ENCODE data around the gene ABHD12.

The ABHD12 gene

DNA sequence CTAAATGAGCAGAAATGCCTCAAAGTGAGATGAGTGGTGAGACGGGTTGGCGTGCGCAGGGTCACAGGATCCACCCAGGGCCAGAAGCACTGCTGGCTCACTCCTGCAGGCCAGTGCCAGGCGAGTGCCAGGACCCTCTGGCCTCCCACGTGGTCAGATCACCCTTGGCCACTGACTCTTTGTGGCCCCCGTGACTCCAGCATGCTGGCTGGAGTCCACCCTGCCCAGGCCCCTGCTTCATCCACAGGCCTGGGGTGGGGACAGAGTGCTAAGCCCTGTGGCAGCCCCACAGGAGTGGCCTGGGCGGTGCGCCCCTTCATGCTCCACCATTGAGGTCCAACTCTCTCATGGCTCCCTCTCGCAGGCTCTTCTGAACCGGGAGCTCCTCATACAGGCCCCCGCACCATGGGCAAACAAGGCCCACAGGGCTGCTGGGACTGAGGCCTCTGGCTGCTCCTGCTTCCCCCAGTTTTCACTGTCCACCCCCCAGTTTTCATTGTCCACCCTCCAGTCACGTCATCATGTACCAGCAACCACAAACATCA is 61.6 kb downstream of the ABHD12 start:
- H3K4me1 ChIP-seq (ENCODE audit: insufficient read depth, low read length, severe bottlenecking): peaks cover 27% of the 10 kb centered on the region
- no peaks in the 10 kb centered on the region for H3F3A ChIP-seq (ENCODE audit: insufficient read depth, low read length)

DNA sequence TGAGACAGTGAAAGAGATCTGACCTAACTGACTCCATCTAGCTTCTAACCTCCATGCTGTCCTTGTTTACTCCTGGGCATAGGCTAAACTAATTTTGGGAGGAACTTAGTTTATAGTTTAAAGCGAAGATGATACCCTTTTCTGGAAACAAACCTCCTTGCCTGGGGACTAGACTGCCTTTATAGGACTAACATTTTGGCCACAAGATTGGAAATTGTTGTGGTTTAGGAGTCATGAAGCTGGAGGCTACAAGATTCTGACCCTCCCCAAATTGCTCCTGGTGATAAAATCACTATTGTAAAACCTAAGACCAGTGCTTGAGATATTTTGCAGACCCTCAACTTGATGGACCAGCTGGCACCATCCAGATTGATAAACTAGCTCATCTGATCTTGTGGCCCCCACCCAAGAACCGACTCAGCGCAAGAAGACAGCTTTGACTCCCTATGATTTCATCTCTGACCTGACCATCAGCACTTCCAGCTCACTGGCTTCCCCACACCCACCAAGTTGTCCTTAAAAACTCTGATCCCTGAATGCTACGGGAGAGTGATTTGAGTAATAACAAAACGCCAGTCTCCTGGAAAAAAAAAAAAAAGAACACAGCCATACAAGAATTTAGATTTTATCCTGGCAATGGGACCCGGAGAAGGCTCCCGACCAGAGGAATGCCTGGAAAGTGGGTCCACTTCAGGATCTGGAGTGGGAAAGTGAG is 63.0 kb downstream of the ABHD12 start:
- H3F3A ChIP-seq (ENCODE audit: insufficient read depth, low read length): no peaks in the 10 kb centered on the region
- H3K4me3 ChIP-seq (ENCODE audit: low read depth, low read length, poor library complexity, severe bottlenecking): no peak overlapping the region
- no peaks in the 10 kb centered on the region for H3K9me2 ChIP-seq (ENCODE audit: low read depth, low read length)
- peaks cover 38% of the 10 kb centered on the region for H3K4me1 ChIP-seq (ENCODE audit: insufficient read depth, low read length, severe bottlenecking)
- H2AFZ ChIP-seq (ENCODE audit: low read length): no peak overlapping the region
- H3K9ac ChIP-seq (ENCODE audit: low read length): no peak overlapping the region
- TF ChIP-seq EZH2 (IDR thresholded peaks at IDR 0.05; ENCODE audit: borderline replicate concordance, low read length): no peak
- TF ChIP-seq, protein P1, sequence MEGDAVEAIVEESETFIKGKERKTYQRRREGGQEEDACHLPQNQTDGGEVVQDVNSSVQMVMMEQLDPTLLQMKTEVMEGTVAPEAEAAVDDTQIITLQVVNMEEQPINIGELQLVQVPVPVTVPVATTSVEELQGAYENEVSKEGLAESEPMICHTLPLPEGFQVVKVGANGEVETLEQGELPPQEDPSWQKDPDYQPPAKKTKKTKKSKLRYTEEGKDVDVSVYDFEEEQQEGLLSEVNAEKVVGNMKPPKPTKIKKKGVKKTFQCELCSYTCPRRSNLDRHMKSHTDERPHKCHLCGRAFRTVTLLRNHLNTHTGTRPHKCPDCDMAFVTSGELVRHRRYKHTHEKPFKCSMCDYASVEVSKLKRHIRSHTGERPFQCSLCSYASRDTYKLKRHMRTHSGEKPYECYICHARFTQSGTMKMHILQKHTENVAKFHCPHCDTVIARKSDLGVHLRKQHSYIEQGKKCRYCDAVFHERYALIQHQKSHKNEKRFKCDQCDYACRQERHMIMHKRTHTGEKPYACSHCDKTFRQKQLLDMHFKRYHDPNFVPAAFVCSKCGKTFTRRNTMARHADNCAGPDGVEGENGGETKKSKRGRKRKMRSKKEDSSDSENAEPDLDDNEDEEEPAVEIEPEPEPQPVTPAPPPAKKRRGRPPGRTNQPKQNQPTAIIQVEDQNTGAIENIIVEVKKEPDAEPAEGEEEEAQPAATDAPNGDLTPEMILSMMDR (IDR thresholded peaks at IDR 0.05; ENCODE audit: low read length): no peak
- H3K4me2 ChIP-seq (ENCODE audit: low read length): no peak overlapping the region
- no peaks in the 10 kb centered on the region for H3K79me2 ChIP-seq (ENCODE audit: insufficient read depth, low read length)
- no peaks in the 10 kb centered on the region for H3K9me3 ChIP-seq (ENCODE audit: low read length)
- H3K27me3 ChIP-seq (ENCODE audit: insufficient read depth, low read length): no peaks in the 10 kb centered on the region
- H3K27ac ChIP-seq (ENCODE audit: low read depth, low read length, poor library complexity, severe bottlenecking): no peak overlapping the region
- H3K36me3 ChIP-seq (ENCODE audit: insufficient read depth, low read length): peaks cover 7% of the 10 kb centered on the region; the same call in 1 of the 2 replicates
- no peaks in the 10 kb centered on the region for H4K20me1 ChIP-seq (ENCODE audit: insufficient read depth, low read length)

More for the DNA sequence above, 61.6 kb downstream of the ABHD12 start:
- no peaks in the 10 kb centered on the region for H3K27me3 ChIP-seq (ENCODE audit: insufficient read depth, low read length)
- H2AFZ ChIP-seq (ENCODE audit: low read length): no peak overlapping the region
- no peak overlapping the region for H3K4me3 ChIP-seq (ENCODE audit: low read depth, low read length, poor library complexity, severe bottlenecking)
- H3K27ac ChIP-seq (ENCODE audit: low read depth, low read length, poor library complexity, severe bottlenecking): peak overlapping the region; percentile 62
- TF ChIP-seq EZH2 (IDR thresholded peaks at IDR 0.05; ENCODE audit: borderline replicate concordance, low read length): no peak
- TF ChIP-seq, protein P1 (IDR thresholded peaks at IDR 0.05; ENCODE audit: low read length): no peak
- H3K36me3 ChIP-seq (ENCODE audit: insufficient read depth, low read length): no peaks in the 10 kb centered on the region
- no peaks in the 10 kb centered on the region for H3K79me2 ChIP-seq (ENCODE audit: insufficient read depth, low read length)
- no peaks in the 10 kb centered on the region for H4K20me1 ChIP-seq (ENCODE audit: insufficient read depth, low read length)
- no peaks in the 10 kb centered on the region for H3K9me3 ChIP-seq (ENCODE audit: low read length)
- H3K9me2 ChIP-seq (ENCODE audit: low read depth, low read length): no peaks in the 10 kb centered on the region
- H3K4me2 ChIP-seq (ENCODE audit: low read length): no peak overlapping the region
- H3K9ac ChIP-seq (ENCODE audit: low read length): no peak overlapping the region

DNA sequence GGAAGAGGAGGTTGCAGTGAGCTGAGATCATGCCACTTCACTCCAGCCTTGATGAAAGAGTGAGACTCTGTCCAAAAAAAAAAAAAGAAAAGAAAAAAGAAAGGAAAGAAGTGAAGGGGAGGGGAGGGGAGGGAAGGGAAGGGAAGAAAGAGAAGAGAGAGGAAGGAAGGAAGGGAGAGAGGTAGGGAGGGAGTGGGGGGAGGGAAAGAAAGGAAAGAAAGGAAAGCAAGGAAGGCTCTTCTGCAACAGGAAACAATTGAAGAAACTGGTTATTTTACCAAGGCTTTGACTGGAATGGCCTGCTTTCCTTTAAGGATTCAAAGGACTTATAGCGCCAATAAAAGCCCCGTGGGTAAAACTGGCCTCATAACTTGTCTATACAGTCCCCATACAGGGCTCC is 64.6 kb downstream of the ABHD12 start:
- Histone ChIP-seq H3K36me3 (ENCODE audit: insufficient read depth, low read length) (peaks cover 10% of the 10 kb centered on the region; the same call in 1 of the 2 replicates), H3K9me3 (ENCODE audit: low read length) (no peaks in the 10 kb centered on the region), H3K27ac (ENCODE audit: low read depth, low read length, poor library complexity, severe bottlenecking) (peak overlapping the region; percentile 78), H3F3A (ENCODE audit: insufficient read depth, low read length) (no peaks in the 10 kb centered on the region), H3K4me2 (ENCODE audit: low read length) (no peak overlapping the region), H3K4me3 (ENCODE audit: low read depth, low read length, poor library complexity, severe bottlenecking) (no peak overlapping the region), H3K27me3 (ENCODE audit: insufficient read depth, low read length) (no peaks in the 10 kb centered on the region), H2AFZ (ENCODE audit: low read length) (no peak overlapping the region), H3K9ac (ENCODE audit: low read length) (no peak overlapping the region), H3K4me1 (ENCODE audit: insufficient read depth, low read length, severe bottlenecking) (peaks cover 49% of the 10 kb centered on the region), H3K9me2 (ENCODE audit: low read depth, low read length) (no peaks in the 10 kb centered on the region), H3K79me2 (ENCODE audit: insufficient read depth, low read length) (no peaks in the 10 kb centered on the region), H4K20me1 (ENCODE audit: insufficient read depth, low read length) (no peaks in the 10 kb centered on the region)
- TF ChIP-seq EZH2 (IDR thresholded peaks at IDR 0.05; ENCODE audit: borderline replicate concordance, low read length): no peak
- TF ChIP-seq, protein P1 (IDR thresholded peaks at IDR 0.05; ENCODE audit: low read length): no peak

Measured in OCI-LY1 (cell line).